Esophagus muscularis mucosa (tissue), 3 donors: ENCODE results near the gene TSPO.
"Not testable (repeated sequence)": the region's sequence is repeated elsewhere in the genome, so short reads cannot be mapped to it uniquely, and the experiment has no call there.

Experiments used
- EP300 ChIP-seq: sonication (generic); formaldehyde crosslinking; IDR thresholded peaks from one replicate; pipeline ENCODE4 v1.6.1; 2017; ENCODE audit warnings: antibody characterized with exemption
- TF ChIP-seq, protein P1 (sequence below), 3 experiments: fragments of 200-600 bp in 2 of 3; fragments of 450-650 bp in 1 of 3; sonication (generic) in 2 of 3; IDR thresholded peaks; one replicate each; pipeline ENCODE4 v1.5.1; 2017 to 2019; ENCODE audit warnings: antibody characterized with exemption in 3 of 3, mild to moderate bottlenecking in 2 of 3, moderate library complexity in 1 of 3

DNA sequence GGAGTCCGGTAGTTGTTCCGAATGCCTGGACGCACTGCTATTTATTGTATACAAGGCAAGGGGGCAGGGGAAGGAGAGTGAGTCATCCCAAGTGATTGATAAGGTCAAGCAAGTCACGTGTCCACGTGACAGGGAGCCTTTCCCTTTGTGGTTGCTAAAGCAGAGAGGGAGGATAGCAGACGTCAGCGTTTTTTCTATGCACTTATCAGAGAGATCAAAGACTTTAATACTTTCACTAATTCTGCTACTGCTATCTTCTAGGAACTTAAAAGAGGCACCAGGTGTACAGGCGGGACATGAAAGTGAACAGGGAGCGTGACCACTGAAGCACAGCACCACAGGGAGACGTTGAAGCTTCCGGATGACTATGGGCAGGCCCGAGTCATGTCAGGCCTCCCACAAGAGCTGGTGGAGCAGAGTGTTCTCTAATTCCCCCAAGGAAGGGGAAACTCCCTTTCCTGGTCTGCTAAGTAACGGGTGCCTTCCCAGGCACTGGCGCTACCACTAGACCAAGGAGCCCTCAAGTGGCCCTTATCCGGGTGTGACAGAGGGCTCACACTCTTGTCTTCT, 47.2 kb upstream of the TSPO start:
- TF ChIP-seq, protein P1, sequence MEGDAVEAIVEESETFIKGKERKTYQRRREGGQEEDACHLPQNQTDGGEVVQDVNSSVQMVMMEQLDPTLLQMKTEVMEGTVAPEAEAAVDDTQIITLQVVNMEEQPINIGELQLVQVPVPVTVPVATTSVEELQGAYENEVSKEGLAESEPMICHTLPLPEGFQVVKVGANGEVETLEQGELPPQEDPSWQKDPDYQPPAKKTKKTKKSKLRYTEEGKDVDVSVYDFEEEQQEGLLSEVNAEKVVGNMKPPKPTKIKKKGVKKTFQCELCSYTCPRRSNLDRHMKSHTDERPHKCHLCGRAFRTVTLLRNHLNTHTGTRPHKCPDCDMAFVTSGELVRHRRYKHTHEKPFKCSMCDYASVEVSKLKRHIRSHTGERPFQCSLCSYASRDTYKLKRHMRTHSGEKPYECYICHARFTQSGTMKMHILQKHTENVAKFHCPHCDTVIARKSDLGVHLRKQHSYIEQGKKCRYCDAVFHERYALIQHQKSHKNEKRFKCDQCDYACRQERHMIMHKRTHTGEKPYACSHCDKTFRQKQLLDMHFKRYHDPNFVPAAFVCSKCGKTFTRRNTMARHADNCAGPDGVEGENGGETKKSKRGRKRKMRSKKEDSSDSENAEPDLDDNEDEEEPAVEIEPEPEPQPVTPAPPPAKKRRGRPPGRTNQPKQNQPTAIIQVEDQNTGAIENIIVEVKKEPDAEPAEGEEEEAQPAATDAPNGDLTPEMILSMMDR (IDR thresholded peaks at IDR 0.05): not testable (repeated sequence)
- not testable (repeated sequence) for TF ChIP-seq EP300
